Endothelial cell of umbilical vein (primary cell): ENCODE measurements around the gene HPS3. TPM values are rescaled to one million over a fixed set of nuclear protein-coding genes. Genes with fewer than 3 reads are reported as not detected.

Experiments
- BruUV-seq: library from RNA; stranded (reverse); fragments of 400-500 nt; replicated peaks from 2 replicates; lab custom pipeline; 2021; lab: Mats Ljungman, UMichigan
- CTCF ChIA-PET: fragments of 300-600, 350-600 bp; sonication (Branson Sonifier 250); formaldehyde crosslinking; loops from one replicate; lab custom pipeline; 2021; ENCODE audit warnings: antibody characterized with exemption, inconsistent platforms; lab: Charles Lee
- POLR2A ChIA-PET: fragments of 300-600, 350-600 bp; sonication (Branson Sonifier 250); formaldehyde crosslinking; loops from one replicate; lab custom pipeline; 2021; ENCODE audit warnings: antibody characterized with exemption, inconsistent platforms; lab: Charles Lee
- DNase-seq: peaks from one replicate; pipeline ENCODE4 v3.0.0-alpha.2; 2011; ENCODE audit warnings: low read depth, low spot score
- FAIRE-seq: peaks from 2 replicates; lab custom pipeline; 2011; peaks lifted over from hg19 to GRCh38; lab: Jason Lieb, UNC
- H2AFZ ChIP-seq: 2 replicates; pipeline ENCODE4 v1.6.0; 2012; ENCODE audit warnings: low read depth, low read length, control low read depth, inconsistent platforms
- H3K27ac ChIP-seq: 2 replicates; pipeline ENCODE4 v1.5.1; 2011; ENCODE audit warnings: low read depth, mild to moderate bottlenecking, control low read depth, low read length, moderate library complexity; ENCODE audit not compliant: insufficient read depth
- H3K27me3 ChIP-seq, 2 experiments: 2 replicates each; pipeline versions ENCODE4 v1.6.0 to v1.6.1; 2011; ENCODE audit warnings: low read length in 2 of 2, mixed read lengths in 1 of 2; ENCODE audit not compliant: control insufficient read depth in 2 of 2, insufficient read depth in 2 of 2
- H3K36me3 ChIP-seq, 2 experiments: 2 replicates in 1 of 2; 3 replicates in 1 of 2; pipeline ENCODE4 v1.5.1; 2011; ENCODE audit warnings: low read length in 2 of 2, mild to moderate bottlenecking in 1 of 2, moderate library complexity in 1 of 2; ENCODE audit not compliant: control insufficient read depth in 2 of 2, insufficient read depth in 2 of 2; ENCODE audit errors: extremely low read depth in 1 of 2
- H3K4me1 ChIP-seq: 3 replicates; pipeline ENCODE4 v1.5.1; 2011; ENCODE audit warnings: mild to moderate bottlenecking, low read length; ENCODE audit not compliant: control insufficient read depth, insufficient read depth; ENCODE audit errors: extremely low read depth
- H3K4me2 ChIP-seq: 2 replicates; pipeline ENCODE4 v1.6.1; 2011; ENCODE audit warnings: low read length, control low read depth, mixed read lengths; ENCODE audit not compliant: insufficient read depth
- H3K4me3 ChIP-seq, 3 experiments: fragments of 200-600 bp in 1 of 3; sonication (generic), shearing (Covaris generic) in 1 of 3; replicated peaks in 1 of 3; 2 replicates each; pipeline ENCODE4 v1.5.1; 2011 to 2016; ENCODE audit warnings: control low read depth in 3 of 3, low read length in 3 of 3, mild to moderate bottlenecking in 2 of 3, inconsistent platforms in 1 of 3, low read depth in 1 of 3, moderate library complexity in 1 of 3; ENCODE audit not compliant: insufficient read depth in 1 of 3
- H3K79me2 ChIP-seq: 2 replicates; pipeline ENCODE4 v1.6.0; 2012; ENCODE audit warnings: low read length, inconsistent platforms; ENCODE audit not compliant: control insufficient read depth, insufficient read depth
- H3K9ac ChIP-seq: replicated peaks from 2 replicates; pipeline ENCODE3; 2011; ENCODE audit warnings: low read length, control low read depth; ENCODE audit not compliant: insufficient read depth; ENCODE audit errors: extremely low read depth
- H3K9me1 ChIP-seq: replicated peaks from 3 replicates; pipeline ENCODE4 v1.6.0; 2011; ENCODE audit warnings: mild to moderate bottlenecking, low read length; ENCODE audit not compliant: control insufficient read depth, insufficient read depth; ENCODE audit errors: extremely low read depth
- H3K9me3 ChIP-seq: replicated peaks from 2 replicates; pipeline ENCODE4 v1.5.1; 2012; ENCODE audit warnings: low read length, inconsistent platforms; ENCODE audit not compliant: control insufficient read depth, insufficient read depth
- H4K20me1 ChIP-seq: replicated peaks from 2 replicates; pipeline ENCODE3; 2011; ENCODE audit warnings: mild to moderate bottlenecking, low read length; ENCODE audit not compliant: control insufficient read depth, insufficient read depth; ENCODE audit errors: extremely low read depth
- EZH2 ChIP-seq: IDR thresholded peaks from 2 replicates; pipeline ENCODE4 v1.6.1; 2012; ENCODE audit warnings: borderline replicate concordance, low read depth, mild to moderate bottlenecking, moderate library complexity, low read length, inconsistent platforms; ENCODE audit not compliant: severe bottlenecking
- FOS ChIP-seq: IDR thresholded peaks from 2 replicates; pipeline ENCODE4 v1.6.1; 2011; ENCODE audit warnings: mild to moderate bottlenecking, low read length, moderate library complexity, borderline replicate concordance; ENCODE audit not compliant: insufficient read depth
- GATA2 ChIP-seq: IDR thresholded peaks from 2 replicates; pipeline ENCODE4 v1.7.0; 2011; ENCODE audit warnings: low read depth, mild to moderate bottlenecking, moderate library complexity, mixed read lengths, low read length; ENCODE audit not compliant: insufficient read length, insufficient read depth
- JUN ChIP-seq: IDR thresholded peaks from 2 replicates; pipeline ENCODE4 v1.6.1; 2011; ENCODE audit warnings: borderline replicate concordance, low read depth; ENCODE audit not compliant: insufficient read length, insufficient read depth
- MYC ChIP-seq: IDR thresholded peaks from one replicate; pipeline ENCODE4 v1.6.1; 2011; ENCODE audit warnings: mild to moderate bottlenecking, low read depth, low read length
- POLR2A ChIP-seq: IDR thresholded peaks from 2 replicates; pipeline ENCODE4 v1.6.1; 2012; ENCODE audit warnings: low read depth, mild to moderate bottlenecking, control low read depth, low read length
- POLR2AphosphoS5 ChIP-seq: IDR thresholded peaks from 2 replicates; pipeline ENCODE4 v1.6.1; 2012; ENCODE audit warnings: low read depth, mild to moderate bottlenecking, control low read depth, low read length, moderate library complexity; ENCODE audit not compliant: insufficient read depth
- dilution Hi-C: fragments of 300-500 bp; cut with MboI; formaldehyde crosslinking; loops from one replicate; pipeline ENCODE4 v1.15.0; 2019; ENCODE audit warnings: low sequenced_read_pairs; ENCODE audit not compliant: extremely low pct_ligation_motif_present
- intact Hi-C: fragments of 100-400 bp; cut with micrococcal nuclease; formaldehyde crosslinking; loops from one replicate; pipeline ENCODE4 v1.10.0; 2022
- polyA plus RNA-seq, 4 experiments: library from polyadenylated mRNA; depleted of rRNA in 3 of 4; stranded (reverse) in 3 of 4; unstranded in 1 of 4; fragments of >200 nt; gene quantifications; 2 replicates each; pipeline versions ENCODE4 v1.2.1 to v1.2.3, GENCODE V29; 2011 to 2012; ENCODE audit warnings: missing spikeins in 1 of 4
- total RNA-seq: library from RNA; stranded (reverse); gene quantifications from 2 replicates; pipeline ENCODE4 v1.2.3, GENCODE V29; 2021
- TF ChIP-seq, protein P1 (sequence below), 2 donors: IDR thresholded peaks; 1 replicate in 1 of 2; 2 replicates in 1 of 2; pipeline ENCODE4 v1.5.1; 2011; ENCODE audit warnings: low read length in 2 of 2, mild to moderate bottlenecking in 2 of 2, moderate library complexity in 2 of 2, control low read depth in 1 of 2, inconsistent platforms in 1 of 2, low read depth in 1 of 2; ENCODE audit not compliant: insufficient read depth in 1 of 2; ENCODE audit errors: extremely low read depth in 1 of 2
- TF ChIP-seq, protein P2 (sequence below): IDR thresholded peaks from 2 replicates; pipeline ENCODE4 v1.6.1; 2011; ENCODE audit not compliant: insufficient read depth, insufficient read length

Gene HPS3
- total and polyA plus RNA-seq, 2 donors (not counting 3 experiments of a cell fraction or from before 2014, with no cell fraction given): 8.8 to 16.1 TPM

DNA sequence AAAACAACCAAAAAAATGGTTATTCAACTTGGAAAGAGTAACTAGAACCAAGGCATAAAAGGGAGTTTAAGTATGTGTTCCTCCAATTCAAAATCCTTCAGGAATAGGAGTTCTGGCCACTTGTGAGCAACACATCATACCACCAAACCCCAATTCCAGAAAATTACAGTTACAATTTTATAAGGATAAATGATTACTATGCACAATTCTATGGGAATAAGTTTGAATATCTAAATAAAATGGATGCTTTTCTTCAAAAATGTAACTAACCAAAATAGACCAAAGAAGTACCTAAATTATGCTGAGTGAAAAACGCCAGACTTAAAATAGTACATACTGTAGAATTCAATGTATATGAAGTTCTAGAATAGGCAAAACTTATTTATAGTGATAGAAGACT lies 47.7 kb upstream of the HPS3 start:
- peaks cover 17% of the 10 kb centered on the region for H3K4me1 ChIP-seq
- no peaks in the 10 kb centered on the region for H4K20me1 ChIP-seq
- TF ChIP-seq GATA2 (no peak), FOS (no peak), EZH2 (no peak), POLR2AphosphoS5 (no peak), MYC (no peak), POLR2A (no peak), JUN (no peak)
- TF ChIP-seq, protein P1, sequence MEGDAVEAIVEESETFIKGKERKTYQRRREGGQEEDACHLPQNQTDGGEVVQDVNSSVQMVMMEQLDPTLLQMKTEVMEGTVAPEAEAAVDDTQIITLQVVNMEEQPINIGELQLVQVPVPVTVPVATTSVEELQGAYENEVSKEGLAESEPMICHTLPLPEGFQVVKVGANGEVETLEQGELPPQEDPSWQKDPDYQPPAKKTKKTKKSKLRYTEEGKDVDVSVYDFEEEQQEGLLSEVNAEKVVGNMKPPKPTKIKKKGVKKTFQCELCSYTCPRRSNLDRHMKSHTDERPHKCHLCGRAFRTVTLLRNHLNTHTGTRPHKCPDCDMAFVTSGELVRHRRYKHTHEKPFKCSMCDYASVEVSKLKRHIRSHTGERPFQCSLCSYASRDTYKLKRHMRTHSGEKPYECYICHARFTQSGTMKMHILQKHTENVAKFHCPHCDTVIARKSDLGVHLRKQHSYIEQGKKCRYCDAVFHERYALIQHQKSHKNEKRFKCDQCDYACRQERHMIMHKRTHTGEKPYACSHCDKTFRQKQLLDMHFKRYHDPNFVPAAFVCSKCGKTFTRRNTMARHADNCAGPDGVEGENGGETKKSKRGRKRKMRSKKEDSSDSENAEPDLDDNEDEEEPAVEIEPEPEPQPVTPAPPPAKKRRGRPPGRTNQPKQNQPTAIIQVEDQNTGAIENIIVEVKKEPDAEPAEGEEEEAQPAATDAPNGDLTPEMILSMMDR (IDR thresholded peaks at IDR 0.05; ENCODE audit: extremely low read depth in 1 of 2, insufficient read depth in 1 of 2, low read depth in 1 of 2, low read length in 2 of 2): no peak
- TF ChIP-seq, protein P2, sequence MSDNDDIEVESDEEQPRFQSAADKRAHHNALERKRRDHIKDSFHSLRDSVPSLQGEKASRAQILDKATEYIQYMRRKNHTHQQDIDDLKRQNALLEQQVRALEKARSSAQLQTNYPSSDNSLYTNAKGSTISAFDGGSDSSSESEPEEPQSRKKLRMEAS: no peak
- H3K9me3 ChIP-seq: no peaks in the 10 kb centered on the region
- H3K4me3 ChIP-seq: no peak overlapping the region
- intact Hi-C loops: loop anchor here (10.0 kb wide), 1 partner anchor 127 kb away; no protein-coding TSS in a partner anchor
- no peaks in the 10 kb centered on the region for H3K36me3 ChIP-seq
- BruUV-seq: no TSS peak
- dilution Hi-C loops: no loop called here
- H3K27me3 ChIP-seq: no peaks in the 10 kb centered on the region
- H3K9me1 ChIP-seq: no peaks in the 10 kb centered on the region
- H3K9ac ChIP-seq: no peak overlapping the region
- no peak overlapping the region for H2AFZ ChIP-seq
- no peak overlapping the region for H3K27ac ChIP-seq
- DNase-seq (no peak), FAIRE-seq (no peak)
- ChIA-PET CTCF (no interaction called here), POLR2A (no interaction called here)
- H3K4me2 ChIP-seq: no peak overlapping the region
- peaks cover 29% of the 10 kb centered on the region for H3K79me2 ChIP-seq
